GM12892 (cell line): Measurements from ENCODE around the gene CHD2.

ENCODE experiments used
- DNase-seq: peaks from one replicate; pipeline ENCODE4 v3.0.0; 2011; ENCODE audit not compliant: insufficient read length
- FAIRE-seq: peaks from 2 replicates; lab custom pipeline; 2011; peaks lifted over from hg19 to GRCh38; lab: Jason Lieb, UNC
- POLR2A ChIP-seq: IDR thresholded peaks from 2 replicates; pipeline ENCODE4 v1.6.1; 2011; ENCODE audit warnings: low read depth, low read length, control low read depth
- POLR2AphosphoS5 ChIP-seq: IDR thresholded peaks from 2 replicates; pipeline ENCODE4 v1.6.1; 2011; ENCODE audit warnings: low read depth, low read length, control low read depth
- TAF1 ChIP-seq: IDR thresholded peaks from 2 replicates; pipeline ENCODE4 v1.6.1; 2011; ENCODE audit warnings: low read depth, mild to moderate bottlenecking, control low read depth, low read length, borderline replicate concordance

CHD2 gene

DNA sequence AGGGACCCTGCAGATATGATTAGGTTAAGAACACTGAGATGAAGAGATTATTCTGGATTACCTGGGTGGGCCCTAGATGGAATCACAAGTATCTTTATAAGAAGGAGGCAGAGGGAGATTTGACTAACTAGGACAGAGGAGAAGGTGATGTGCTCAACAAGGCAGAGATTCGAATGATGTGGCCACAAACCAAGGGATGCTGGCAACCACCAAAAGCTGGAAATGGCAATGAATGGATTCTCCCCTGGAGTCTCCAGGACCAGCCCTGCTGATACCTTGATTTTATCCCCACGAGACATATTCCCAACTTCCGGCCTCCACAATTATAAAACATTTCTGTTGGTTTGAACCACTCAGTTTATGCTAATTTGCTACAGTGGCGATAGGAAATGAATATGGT lies 146.0 kb downstream of the CHD2 start:
- DNase-seq (no peak), FAIRE-seq (no peak)
- TF ChIP-seq POLR2A = no peak
- TF ChIP-seq POLR2AphosphoS5 = no peak
- no peak for TF ChIP-seq TAF1

GRCh38 chr15:93046721-93047120 lies 146.6 kb downstream of the CHD2 start:
- TF ChIP-seq POLR2AphosphoS5 (no peak), TAF1 (no peak), POLR2A (no peak)
- FAIRE-seq (no peak), DNase-seq (no peak)

DNA sequence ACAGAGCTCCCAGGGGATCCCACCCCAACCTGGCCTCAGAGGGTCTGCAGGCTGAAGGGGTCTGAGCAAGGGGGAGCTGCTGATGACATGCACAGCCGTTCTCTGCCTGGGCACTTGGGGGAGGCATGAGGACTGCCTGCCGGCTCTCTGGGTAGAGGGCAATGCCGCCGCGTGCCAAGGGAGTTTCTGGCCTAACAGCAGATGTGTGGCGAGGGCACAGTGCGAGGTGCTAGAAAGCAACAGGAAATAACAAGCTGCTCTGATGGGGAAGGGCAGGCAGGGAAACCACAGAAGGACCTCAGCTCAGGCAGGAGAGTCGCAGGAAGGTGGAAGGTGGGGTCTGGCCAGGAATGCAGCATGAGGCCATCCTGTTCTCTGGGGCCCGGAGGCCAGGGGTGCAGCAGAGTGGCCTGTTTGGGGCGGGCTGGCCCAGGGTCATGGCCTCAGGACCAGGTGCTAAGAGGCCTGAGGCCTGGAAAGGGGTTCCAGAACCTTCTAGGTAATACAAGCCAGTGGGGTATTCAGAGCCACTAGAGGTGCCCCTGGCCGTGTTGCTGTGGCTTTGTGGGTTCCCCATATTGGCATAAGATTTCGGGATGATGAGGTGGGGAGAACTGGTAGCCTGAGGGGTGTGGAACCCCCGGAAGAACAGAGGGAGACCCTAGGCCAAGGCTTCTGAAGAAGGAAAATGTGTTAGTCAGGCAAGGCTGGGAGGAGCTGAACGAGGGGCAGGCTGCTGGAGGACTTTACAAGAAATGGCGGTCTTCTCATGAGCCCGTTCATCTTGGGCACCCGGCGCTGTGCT lies 147.7 kb downstream of the CHD2 start:
- FAIRE-seq = no peak
- no peak for DNase-seq
- TF ChIP-seq TAF1 (no peak), POLR2A (no peak), POLR2AphosphoS5 (no peak)

DNA sequence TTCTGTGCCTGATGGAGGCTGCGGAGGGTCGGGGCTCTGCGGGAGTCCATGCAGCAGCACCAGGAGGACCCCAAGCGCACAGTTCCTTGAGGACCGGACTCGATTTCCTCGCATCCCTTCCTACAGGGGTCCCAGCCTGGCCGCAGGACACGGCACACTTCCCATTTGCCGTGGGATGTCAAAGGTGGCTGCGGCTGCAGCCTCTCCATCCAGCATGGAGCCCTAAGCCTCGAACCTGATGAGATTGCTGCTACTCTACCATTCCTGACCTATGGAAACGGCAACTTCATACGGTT lies 148.2 kb downstream of the CHD2 start:
- DNase-seq (no peak), FAIRE-seq (no peak)
- TF ChIP-seq TAF1 = no peak
- TF ChIP-seq POLR2AphosphoS5 = no peak

DNA sequence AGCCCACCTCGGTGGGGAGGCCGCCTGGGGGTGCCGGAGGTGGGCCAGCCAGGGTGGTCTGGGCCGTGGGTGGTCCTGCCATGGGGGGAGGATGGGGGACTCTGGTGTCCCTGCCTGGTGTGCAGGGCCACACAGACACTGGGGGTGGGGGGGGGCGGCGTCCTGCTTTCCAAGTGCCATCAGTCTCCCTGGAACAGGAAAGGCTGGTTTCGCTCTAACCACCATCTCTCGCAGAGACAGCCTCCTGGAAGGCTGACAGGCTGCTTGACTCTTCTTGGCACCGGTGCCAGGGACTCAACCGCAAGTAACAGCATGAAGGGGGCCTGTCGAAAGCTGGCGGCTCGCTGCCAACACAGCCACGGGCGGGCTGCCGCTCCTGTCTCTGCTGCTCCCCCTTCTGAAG lies 148.6 kb downstream of the CHD2 start:
- DNase-seq (no peak), FAIRE-seq (no peak)
- TF ChIP-seq TAF1 (no peak), POLR2A (no peak)

GRCh38 chr15:93049233-93049632 lies 149.1 kb downstream of the CHD2 start:
- FAIRE-seq (no peak), DNase-seq (no peak)
- TF ChIP-seq POLR2AphosphoS5 (no peak), POLR2A (no peak), TAF1 (no peak)

- FAIRE-seq = no peak
- no peak for DNase-seq
These were observed 149.9 kb downstream of the CHD2 start for GRCh38 chr15:93049914-93050578.

GRCh38 chr15:93050648-93051047 lies 150.5 kb downstream of the CHD2 start:
- FAIRE-seq (no peak), DNase-seq (no peak)
- no peak for TF ChIP-seq TAF1
- TF ChIP-seq POLR2AphosphoS5 = no peak
- TF ChIP-seq POLR2A = no peak

More at GRCh38 chr15:93049914-93050578, 149.9 kb downstream of the CHD2 start:
- TF ChIP-seq TAF1 = no peak
- TF ChIP-seq POLR2AphosphoS5 = no peak
- TF ChIP-seq POLR2A = no peak

DNA sequence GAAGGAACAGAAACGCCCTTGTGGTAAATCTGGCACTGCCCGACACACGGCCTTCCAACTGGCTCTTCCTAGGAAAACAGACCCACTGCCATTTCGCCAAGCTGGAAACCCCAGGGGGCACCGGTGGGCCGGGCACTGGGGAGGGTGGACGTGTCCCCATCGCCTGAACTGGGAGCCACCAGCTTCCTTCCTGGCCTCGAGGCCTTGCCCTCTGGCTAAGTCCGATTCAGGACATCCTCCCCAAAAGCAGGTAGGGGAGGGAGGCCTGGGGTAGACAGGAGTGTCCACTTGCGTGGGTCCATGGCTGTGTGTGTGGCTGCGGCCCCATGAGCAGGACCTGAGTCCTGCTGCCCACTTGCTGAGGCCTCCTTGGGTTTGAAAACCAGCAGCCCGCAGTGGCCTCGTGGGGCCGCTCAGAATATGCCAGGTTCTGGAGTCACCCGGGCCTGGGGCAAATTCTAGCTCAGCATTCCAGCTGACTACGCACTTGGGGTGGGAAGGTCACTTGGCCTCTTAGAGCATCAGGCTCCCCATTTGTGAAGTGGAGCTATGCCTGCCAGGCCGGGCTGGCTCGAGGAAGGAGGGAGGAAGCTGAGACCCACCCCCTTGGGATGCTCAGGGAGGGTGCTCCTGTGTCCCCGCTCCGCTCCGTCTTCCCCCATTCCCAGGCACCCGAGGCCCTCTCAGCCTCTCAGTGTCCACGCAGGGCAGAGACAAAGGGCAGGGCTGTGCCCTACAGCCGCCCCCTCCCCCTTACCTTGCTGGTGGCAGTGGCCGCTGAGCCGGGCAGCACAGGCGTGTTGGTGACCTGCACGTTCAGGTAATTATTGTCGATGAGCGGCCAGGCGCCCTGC lies 151.3 kb downstream of the CHD2 start:
- TF ChIP-seq TAF1 (no peak), POLR2AphosphoS5 (no peak), POLR2A (no peak)
- DNase-seq (no peak), FAIRE-seq (no peak)

DNA sequence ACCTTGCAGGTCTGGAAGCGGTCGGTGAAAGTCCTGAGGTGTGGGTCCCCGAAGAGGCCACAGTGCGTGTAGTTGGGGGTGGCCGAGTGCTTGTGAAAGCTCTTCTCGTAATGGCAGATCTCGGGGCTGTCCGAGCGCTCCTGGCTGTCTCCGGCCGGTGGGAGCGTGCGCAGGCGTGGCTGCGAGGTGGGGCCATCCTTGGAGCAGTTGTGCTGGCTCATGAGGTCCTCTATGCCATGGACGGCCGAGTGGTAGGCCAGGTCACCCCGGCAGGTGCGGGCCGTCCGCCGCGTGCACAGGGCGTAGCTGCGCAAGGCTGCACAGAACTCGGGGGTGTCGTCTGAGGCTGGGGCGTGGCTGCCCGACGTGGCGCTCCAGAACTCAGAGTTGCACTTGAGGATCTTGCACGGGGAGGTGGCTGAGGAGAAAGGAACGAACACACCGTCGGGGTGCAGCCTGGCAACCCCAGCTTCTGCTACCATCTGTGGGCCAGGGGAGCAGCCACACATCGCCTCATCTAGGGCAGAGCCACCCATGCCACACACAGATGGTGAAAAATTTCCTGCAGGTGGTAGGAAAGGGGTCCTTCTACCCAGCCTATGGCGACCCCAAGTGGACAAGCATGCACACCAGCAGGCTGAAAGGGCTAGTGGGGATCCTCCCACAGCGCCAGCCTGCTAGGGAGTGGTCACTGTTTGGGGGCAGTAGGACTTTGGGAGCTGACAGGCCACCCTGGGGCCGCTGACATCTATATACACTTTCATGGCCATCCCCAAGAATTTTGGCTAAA lies 152.2 kb downstream of the CHD2 start:
- FAIRE-seq (no peak), DNase-seq (no peak)
- TF ChIP-seq TAF1 (no peak), POLR2A (no peak), POLR2AphosphoS5 (no peak)

- no peak for TF ChIP-seq TAF1
- no peak for TF ChIP-seq POLR2AphosphoS5
- DNase-seq (no peak), FAIRE-seq (no peak)
These were observed 155.1 kb downstream of the CHD2 start for GRCh38 chr15:93055211-93055610.
